CD14-positive monocyte (primary cell): ENCODE data around the gene DPP6. TPM values are rescaled to one million over a fixed set of nuclear protein-coding genes. Genes with fewer than 3 reads are reported as not detected.

Experiments used
- DNase-seq, 3 donors: peaks; one replicate each; pipeline ENCODE4 v3.0.0-alpha.2; 2011 to 2022
- H2AFZ ChIP-seq: 2 replicates; pipeline ENCODE4 v1.6.0; 2012; ENCODE audit warnings: mild to moderate bottlenecking, low read depth, low read length, inconsistent platforms; ENCODE audit not compliant: insufficient read depth, poor library complexity, severe bottlenecking
- H3K27ac ChIP-seq, 2 donors: 1 replicate in 1 of 2; 2 replicates in 1 of 2; pipeline ENCODE4 v1.5.1; 2012 to 2013; ENCODE audit warnings: low read length in 2 of 2, control low read depth in 1 of 2, inconsistent platforms in 1 of 2, low read depth in 1 of 2, mild to moderate bottlenecking in 1 of 2
- H3K27me3 ChIP-seq, 2 donors: one replicate each; pipeline versions ENCODE4 v1.6.0 to v1.6.1; 2011 to 2013; ENCODE audit warnings: low read length in 2 of 2; ENCODE audit not compliant: control insufficient read depth in 2 of 2, insufficient read depth in 2 of 2
- H3K36me3 ChIP-seq, 2 donors: replicated peaks in 1 of 2; 1 replicate in 1 of 2; 2 replicates in 1 of 2; pipeline versions ENCODE4 v1.5.1 to v1.6.1; 2012 to 2013; ENCODE audit warnings: low read length in 2 of 2, control low read depth in 1 of 2, inconsistent platforms in 1 of 2, mild to moderate bottlenecking in 1 of 2; ENCODE audit not compliant: insufficient read depth in 2 of 2, control insufficient read depth in 1 of 2
- H3K4me1 ChIP-seq, 2 donors: 1 replicate in 1 of 2; 2 replicates in 1 of 2; pipeline versions ENCODE4 v1.5.1 to v1.6.1; 2012 to 2013; ENCODE audit warnings: low read length in 2 of 2, control low read depth in 1 of 2, inconsistent platforms in 1 of 2, mild to moderate bottlenecking in 1 of 2, moderate library complexity in 1 of 2; ENCODE audit not compliant: insufficient read depth in 2 of 2, control insufficient read depth in 1 of 2
- H3K4me2 ChIP-seq: replicated peaks from 2 replicates; pipeline ENCODE3; 2012; ENCODE audit warnings: low read length, moderate library complexity, mild to moderate bottlenecking; ENCODE audit not compliant: poor library complexity, severe bottlenecking; ENCODE audit errors: extremely low read depth
- H3K4me3 ChIP-seq, 3 experiments: fragments of 200-600 bp in 1 of 3; sonication (generic) in 1 of 3; replicated peaks in 1 of 3; 1 replicate in 2 of 3; 2 replicates in 1 of 3; pipeline ENCODE4 v1.5.1; 2011 to 2013; ENCODE audit warnings: low read length in 3 of 3, mild to moderate bottlenecking in 3 of 3, control low read depth in 2 of 3, low read depth in 2 of 3, inconsistent platforms in 1 of 3, moderate library complexity in 1 of 3
- H3K79me2 ChIP-seq: 2 replicates; pipeline ENCODE4 v1.6.0; 2012; ENCODE audit warnings: mild to moderate bottlenecking, control low read depth, inconsistent platforms, low read length, moderate library complexity; ENCODE audit not compliant: insufficient read depth
- H3K9ac ChIP-seq: 2 replicates; pipeline ENCODE4 v1.6.0; 2017; ENCODE audit warnings: low read length, mild to moderate bottlenecking; ENCODE audit not compliant: insufficient read depth, poor library complexity, severe bottlenecking
- H3K9me3 ChIP-seq, 2 donors: replicated peaks in 1 of 2; 1 replicate in 1 of 2; 2 replicates in 1 of 2; pipeline versions ENCODE4 v1.5.1 to v1.6.1; 2012 to 2013; ENCODE audit warnings: low read length in 2 of 2, control low read depth in 1 of 2; ENCODE audit not compliant: control insufficient read depth in 1 of 2, insufficient read depth in 1 of 2
- H4K20me1 ChIP-seq: 2 replicates; pipeline ENCODE4 v1.6.0; 2012; ENCODE audit warnings: mild to moderate bottlenecking, low read length, control low read depth, moderate library complexity; ENCODE audit not compliant: insufficient read depth
- H3K27ac Mint-ChIP-seq, 7 donors: one replicate each; pipeline ENCODE4 v1.8.0; 2020; ENCODE audit warnings: mild to moderate bottlenecking in 7 of 7, mixed read lengths in 7 of 7, moderate library complexity in 6 of 7, inconsistent platforms in 2 of 7
- H3K27me3 Mint-ChIP-seq, 3 donors: one replicate each; pipeline ENCODE4 v1.8.0; 2021 to 2022; ENCODE audit warnings: low read depth in 3 of 3, mild to moderate bottlenecking in 3 of 3, mixed read lengths in 3 of 3, moderate library complexity in 3 of 3, inconsistent platforms in 1 of 3
- H3K36me3 Mint-ChIP-seq, 2 donors: one replicate each; pipeline ENCODE4 v1.8.0; 2020; ENCODE audit warnings: mixed read lengths in 2 of 2, inconsistent platforms in 1 of 2, mild to moderate bottlenecking in 1 of 2
- H3K4me1 Mint-ChIP-seq: one replicate; pipeline ENCODE4 v1.8.0; 2020; ENCODE audit warnings: mild to moderate bottlenecking, mixed read lengths
- H3K4me3 Mint-ChIP-seq, 2 donors: one replicate each; pipeline ENCODE4 v1.8.0; 2020; ENCODE audit warnings: mild to moderate bottlenecking in 2 of 2, mixed read lengths in 2 of 2, moderate library complexity in 1 of 2
- H3K9me3 Mint-ChIP-seq, 7 donors: one replicate each; pipeline ENCODE4 v1.8.0; 2020 to 2022; ENCODE audit warnings: mixed read lengths in 7 of 7, mild to moderate bottlenecking in 6 of 7, moderate library complexity in 6 of 7, inconsistent platforms in 2 of 7
- WGBS: methylation state at CpG from one replicate; pipeline ENCODE4 v1.1.5; 2013; ENCODE audit warnings: missing lambda C conversion rate; ENCODE audit not compliant: insufficient coverage; 5-methylcytosine and 5-hydroxymethylcytosine counted together
- intact Hi-C, 2 donors: fragments of 100-400 bp; cut with micrococcal nuclease; formaldehyde crosslinking; loops; one replicate each; pipeline versions ENCODE4 v1.15.0 to v1.15.1; 2023
- polyA plus RNA-seq, 3 donors: library from polyadenylated mRNA; depleted of rRNA in 1 of 3; unstranded in 2 of 3; stranded (reverse) in 1 of 3; fragments of 300-500 nt in 2 of 3; fragments of >200 nt in 1 of 3; fragmentation: Illumina TruSeq in 2 of 3; gene quantifications; 1 replicate in 2 of 3; 2 replicates in 1 of 3; pipeline ENCODE4 v1.2.3, GENCODE V29; 2012 to 2021
- TF ChIP-seq, protein P1 (sequence below): fragments of 200-600 bp; IDR thresholded peaks from one replicate; pipeline ENCODE4 v1.8.0; 2022; ENCODE audit warnings: antibody characterized with exemption, mild to moderate bottlenecking

DPP6 gene
- polyA plus RNA-seq, 3 donors: not detected

DNA sequence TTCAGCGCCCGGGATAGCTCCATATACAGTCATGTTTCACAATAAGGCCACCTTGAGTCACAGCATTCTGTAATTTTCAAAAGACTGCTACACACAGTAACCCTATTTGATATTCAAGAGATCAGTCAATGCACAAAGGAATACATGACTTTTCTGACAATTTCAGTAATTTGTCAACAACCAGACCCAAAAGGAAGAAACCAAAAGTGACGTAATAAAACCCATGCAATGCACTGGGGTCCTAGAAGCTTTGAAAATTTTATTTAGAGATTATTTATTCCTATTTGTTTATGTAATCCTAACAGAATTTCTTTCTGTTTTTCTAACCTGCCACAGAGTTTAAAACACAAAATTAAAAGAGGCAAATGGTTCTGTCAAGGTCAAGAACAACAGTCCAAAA lies 421.2 kb downstream of the DPP6 start:
- intact Hi-C loops: no loop called here
- H3K36me3 Mint-ChIP-seq: no peaks in the 10 kb centered on the region
- H3K4me3 ChIP-seq: no peak overlapping the region

DNA sequence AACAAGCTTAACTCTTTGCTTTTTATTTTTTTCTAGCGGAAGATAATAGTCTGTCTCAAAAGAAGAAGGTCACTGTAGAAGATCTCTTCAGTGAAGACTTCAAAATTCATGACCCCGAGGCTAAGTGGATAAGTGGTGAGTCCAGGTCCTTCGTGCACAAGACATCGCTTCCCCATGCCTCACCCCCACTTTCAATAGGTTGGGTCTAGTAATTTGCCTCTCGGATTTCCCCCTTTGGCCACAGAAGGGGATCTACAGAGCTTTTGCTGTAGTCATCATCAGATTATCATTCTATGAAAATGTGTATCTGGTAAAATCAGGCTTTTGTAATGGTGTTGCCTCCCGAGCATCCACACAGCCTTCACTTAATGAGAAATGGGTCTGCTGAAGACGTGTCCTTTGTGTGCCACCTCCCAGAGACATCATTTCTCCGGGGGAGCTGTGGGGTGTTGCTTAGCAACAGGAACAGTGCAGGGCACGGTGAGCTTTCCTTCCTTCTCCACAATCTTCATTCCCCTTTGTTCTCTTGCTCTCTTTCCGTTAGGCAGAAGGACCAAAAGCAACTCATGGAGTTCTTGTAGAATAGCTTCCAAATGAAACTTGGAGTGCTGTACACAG lies 422.8 kb downstream of the DPP6 start:
- Histone ChIP-seq H3K79me2 (no peaks in the 10 kb centered on the region), H3K4me2 (no peak overlapping the region), H3K27ac (no peak overlapping the region), H2AFZ (no peak overlapping the region), H3K4me1 (no peaks in the 10 kb centered on the region), H3K36me3 (no peaks in the 10 kb centered on the region), H3K9ac (no peak overlapping the region), H3K9me3 (peaks cover 0 to 10% of the 10 kb centered on the region in 2 donors), H4K20me1 (no peaks in the 10 kb centered on the region), H3K27me3 (no peaks in the 10 kb centered on the region), H3K4me3 (no peak overlapping the region)
- no peak overlapping the region for H3K4me3 Mint-ChIP-seq
- no peak overlapping the region for H3K27ac Mint-ChIP-seq
- H3K27me3 Mint-ChIP-seq: no peaks in the 10 kb centered on the region
- intact Hi-C loops: no loop called here
- H3K9me3 Mint-ChIP-seq: peaks cover 0 to 11% (median 2%) of the 10 kb centered on the region in 7 donors
- no peak for DNase-seq
- H3K4me1 Mint-ChIP-seq: no peaks in the 10 kb centered on the region
- 29% methylated on average over 2 of the region's 10 CpGs for WGBS
- H3K36me3 Mint-ChIP-seq: no peaks in the 10 kb centered on the region
- TF ChIP-seq, protein P1, sequence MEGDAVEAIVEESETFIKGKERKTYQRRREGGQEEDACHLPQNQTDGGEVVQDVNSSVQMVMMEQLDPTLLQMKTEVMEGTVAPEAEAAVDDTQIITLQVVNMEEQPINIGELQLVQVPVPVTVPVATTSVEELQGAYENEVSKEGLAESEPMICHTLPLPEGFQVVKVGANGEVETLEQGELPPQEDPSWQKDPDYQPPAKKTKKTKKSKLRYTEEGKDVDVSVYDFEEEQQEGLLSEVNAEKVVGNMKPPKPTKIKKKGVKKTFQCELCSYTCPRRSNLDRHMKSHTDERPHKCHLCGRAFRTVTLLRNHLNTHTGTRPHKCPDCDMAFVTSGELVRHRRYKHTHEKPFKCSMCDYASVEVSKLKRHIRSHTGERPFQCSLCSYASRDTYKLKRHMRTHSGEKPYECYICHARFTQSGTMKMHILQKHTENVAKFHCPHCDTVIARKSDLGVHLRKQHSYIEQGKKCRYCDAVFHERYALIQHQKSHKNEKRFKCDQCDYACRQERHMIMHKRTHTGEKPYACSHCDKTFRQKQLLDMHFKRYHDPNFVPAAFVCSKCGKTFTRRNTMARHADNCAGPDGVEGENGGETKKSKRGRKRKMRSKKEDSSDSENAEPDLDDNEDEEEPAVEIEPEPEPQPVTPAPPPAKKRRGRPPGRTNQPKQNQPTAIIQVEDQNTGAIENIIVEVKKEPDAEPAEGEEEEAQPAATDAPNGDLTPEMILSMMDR: no peak

More for the DNA sequence above, 421.2 kb downstream of the DPP6 start:
- no peak overlapping the region for H3K4me2 ChIP-seq
- no peaks in the 10 kb centered on the region for H3K36me3 ChIP-seq
- no peaks in the 10 kb centered on the region for H3K79me2 ChIP-seq
- Mint-ChIP-seq H3K4me3 (no peak overlapping the region), H3K27me3 (no peaks in the 10 kb centered on the region), H3K4me1 (no peaks in the 10 kb centered on the region), H3K9me3 (peaks cover 0 to 8% (median 0%) of the 10 kb centered on the region in 7 donors), H3K27ac (no peak overlapping the region)
- H3K27me3 ChIP-seq: no peaks in the 10 kb centered on the region
- H3K4me1 ChIP-seq: no peaks in the 10 kb centered on the region
- no peak for DNase-seq
- TF ChIP-seq, protein P1: no peak
- no peak overlapping the region for H3K27ac ChIP-seq
- no peak overlapping the region for H3K9ac ChIP-seq
- no peak overlapping the region for H2AFZ ChIP-seq
- no peaks in the 10 kb centered on the region for H4K20me1 ChIP-seq
- WGBS: 60% methylated on average over 1 of the region's 3 CpGs
- peaks cover 0 to 10% of the 10 kb centered on the region in 2 donors for H3K9me3 ChIP-seq
